ENCODE measurements around the gene DYNC1LI2. TPM values are rescaled to one million over a fixed set of nuclear protein-coding genes. Genes with fewer than 3 reads are reported as not detected.

Gene DYNC1LI2
- total RNA-seq, 1 donor from 2014 or later = 104 TPM

- no peaks in the 10 kb centered on the region for H3K9me3 Mint-ChIP-seq
- no peak overlapping the region for H3K27ac ChIP-seq
Measured at GRCh38 chr16:66705790-66706505, 45.5 kb downstream of the DYNC1LI2 start.

GRCh38 chr16:66703406-66704215, 47.8 kb downstream of the DYNC1LI2 start:
- Mint-ChIP-seq H3K4me3 (no peak overlapping the region), H3K36me3 (no peaks in the 10 kb centered on the region), H3K9me3 (no peaks in the 10 kb centered on the region), H3K27ac (no peak overlapping the region), H3K4me1 (peaks cover 10% of the 10 kb centered on the region), H3K27me3 (ENCODE audit: insufficient read depth, low read depth) (peaks cover 7% of the 10 kb centered on the region)
- Histone ChIP-seq H3K79me2 (ENCODE audit: low read depth) (no peaks in the 10 kb centered on the region), H3K9me3 (ENCODE audit: low read depth) (no peaks in the 10 kb centered on the region), H3K4me1 (no peaks in the 10 kb centered on the region), H3K36me3 (no peaks in the 10 kb centered on the region), H3K27ac (no peak overlapping the region), H3K27me3 (no peaks in the 10 kb centered on the region), H4K20me1 (ENCODE audit: low read depth) (no peaks in the 10 kb centered on the region), H3K9ac (no peak overlapping the region), H2AFZ (replicated peaks) (no peak overlapping the region), H3K4me2 (no peak overlapping the region), H3F3A (ENCODE audit: low read depth) (no peaks in the 10 kb centered on the region), H3K4me3 (no peak overlapping the region)
- TF ChIP-seq CTCF (IDR thresholded peaks at IDR 0.05) (no peak), EZH2 (IDR thresholded peaks at IDR 0.05) (no peak), EZH2phosphoT487 (IDR thresholded peaks at IDR 0.05) (no peak)
- no peak for DNase-seq (ENCODE audit: low spot score)

More at GRCh38 chr16:66705790-66706505, 45.5 kb downstream of the DYNC1LI2 start:
- Histone ChIP-seq H3K9me3 (ENCODE audit: low read depth) (no peaks in the 10 kb centered on the region), H4K20me1 (ENCODE audit: low read depth) (no peaks in the 10 kb centered on the region), H3K27me3 (no peaks in the 10 kb centered on the region), H3K4me1 (no peaks in the 10 kb centered on the region), H3K9ac (no peak overlapping the region), H3K79me2 (ENCODE audit: low read depth) (no peaks in the 10 kb centered on the region), H2AFZ (replicated peaks) (no peak overlapping the region), H3K36me3 (no peaks in the 10 kb centered on the region), H3K4me3 (no peak overlapping the region), H3F3A (ENCODE audit: low read depth) (no peaks in the 10 kb centered on the region), H3K4me2 (no peak overlapping the region)
- peaks cover 10% of the 10 kb centered on the region for H3K4me1 Mint-ChIP-seq
- TF ChIP-seq EZH2 (IDR thresholded peaks at IDR 0.05) (no peak), EZH2phosphoT487 (IDR thresholded peaks at IDR 0.05) (no peak), CTCF (IDR thresholded peaks at IDR 0.05) (no peak)
- no peak overlapping the region for H3K4me3 Mint-ChIP-seq
- no peak for DNase-seq (ENCODE audit: low spot score)
- no peak overlapping the region for H3K27ac Mint-ChIP-seq
- H3K36me3 Mint-ChIP-seq = no peaks in the 10 kb centered on the region
- peaks cover 4% of the 10 kb centered on the region for H3K27me3 Mint-ChIP-seq (ENCODE audit: insufficient read depth, low read depth)

- no peaks in the 10 kb centered on the region for H3K36me3 Mint-ChIP-seq
- DNase-seq (ENCODE audit: low spot score) = no peak
- H4K20me1 ChIP-seq (ENCODE audit: low read depth) = no peaks in the 10 kb centered on the region
- H3K4me2 ChIP-seq = no peak overlapping the region
- no peaks in the 10 kb centered on the region for H3K4me1 Mint-ChIP-seq
- peaks cover 12% of the 10 kb centered on the region for H3K27me3 Mint-ChIP-seq (ENCODE audit: insufficient read depth, low read depth)
- TF ChIP-seq EZH2 (IDR thresholded peaks at IDR 0.05) = no peak
- TF ChIP-seq CTCF (IDR thresholded peaks at IDR 0.05) = no peak
- no peak for TF ChIP-seq EZH2phosphoT487 (IDR thresholded peaks at IDR 0.05)
- H3K36me3 ChIP-seq = no peaks in the 10 kb centered on the region
- no peaks in the 10 kb centered on the region for H3K79me2 ChIP-seq (ENCODE audit: low read depth)
- no peaks in the 10 kb centered on the region for H3F3A ChIP-seq (ENCODE audit: low read depth)
- H3K4me1 ChIP-seq = no peaks in the 10 kb centered on the region
- H3K27ac ChIP-seq = no peak overlapping the region
- no peaks in the 10 kb centered on the region for H3K9me3 Mint-ChIP-seq
- H3K4me3 Mint-ChIP-seq = no peak overlapping the region
- H2AFZ ChIP-seq (replicated peaks) = no peak overlapping the region
- H3K4me3 ChIP-seq = no peak overlapping the region
- peaks cover 16% of the 10 kb centered on the region for H3K27me3 ChIP-seq
- no peak overlapping the region for H3K27ac Mint-ChIP-seq
- no peak overlapping the region for H3K9ac ChIP-seq
- H3K9me3 ChIP-seq (ENCODE audit: low read depth) = no peaks in the 10 kb centered on the region
Measured at GRCh38 chr16:66701516-66701915, 49.9 kb downstream of the DYNC1LI2 start.
